Astrocyte (in vitro differentiated cells and primary cell): Measurements from ENCODE around the gene NXPH4. TPM values are rescaled to one million over a fixed set of nuclear protein-coding genes. Genes with fewer than 3 reads are reported as not detected.

Experiments used
- DNase-seq: peaks from one replicate; pipeline ENCODE4 v3.0.0-alpha.2; 2010; ENCODE audit warnings: low read depth
- FAIRE-seq: peaks from 2 replicates; lab custom pipeline; 2011; peaks lifted over from hg19 to GRCh38; lab: Jason Lieb, UNC
- H2AFZ ChIP-seq: 2 replicates; pipeline ENCODE4 v1.6.0; 2012; ENCODE audit warnings: low read depth, low read length, inconsistent platforms
- H3K27ac ChIP-seq: 2 replicates; pipeline ENCODE4 v1.5.1; 2011; ENCODE audit warnings: low read depth, low read length, inconsistent platforms
- H3K27me3 ChIP-seq: 2 replicates; pipeline ENCODE4 v1.6.0; 2011; ENCODE audit warnings: low read length, inconsistent platforms; ENCODE audit not compliant: insufficient read depth
- H3K36me3 ChIP-seq: 2 replicates; pipeline ENCODE4 v1.5.1; 2011; ENCODE audit warnings: low read length, inconsistent platforms; ENCODE audit not compliant: insufficient read depth
- H3K4me1 ChIP-seq: 2 replicates; pipeline ENCODE4 v1.5.1; 2011; ENCODE audit warnings: low read length, inconsistent platforms; ENCODE audit not compliant: insufficient read depth
- H3K4me2 ChIP-seq: 2 replicates; pipeline ENCODE4 v1.6.0; 2012; ENCODE audit warnings: low read length, inconsistent platforms
- H3K4me3 ChIP-seq: 2 replicates; pipeline ENCODE4 v1.5.1; 2011; ENCODE audit warnings: low read depth, mild to moderate bottlenecking, low read length, inconsistent platforms; ENCODE audit not compliant: insufficient read depth
- H3K79me2 ChIP-seq: 2 replicates; pipeline ENCODE4 v1.6.0; 2012; ENCODE audit warnings: mild to moderate bottlenecking, low read length, inconsistent platforms; ENCODE audit not compliant: insufficient read depth
- H3K9ac ChIP-seq: 2 replicates; pipeline ENCODE4 v1.6.0; 2012; ENCODE audit warnings: mild to moderate bottlenecking, low read length, inconsistent platforms
- H3K9me3 ChIP-seq: 2 replicates; pipeline ENCODE4 v1.5.1; 2012; ENCODE audit warnings: low read depth, mild to moderate bottlenecking, low read length, inconsistent platforms; ENCODE audit not compliant: insufficient read depth
- H4K20me1 ChIP-seq: 2 replicates; pipeline ENCODE4 v1.6.0; 2012; ENCODE audit warnings: low read length, inconsistent platforms; ENCODE audit not compliant: insufficient read depth
- H3K27ac Mint-ChIP-seq: one replicate; pipeline ENCODE4 v1.8.0; 2021; ENCODE audit warnings: mild to moderate bottlenecking, mixed read lengths; ENCODE audit not compliant: unreplicated experiment
- H3K27me3 Mint-ChIP-seq: one replicate; pipeline ENCODE4 v1.8.0; 2021; ENCODE audit warnings: low read depth, mixed read lengths; ENCODE audit not compliant: unreplicated experiment
- H3K36me3 Mint-ChIP-seq: one replicate; pipeline ENCODE4 v1.8.0; 2021; ENCODE audit warnings: low read depth, mixed read lengths; ENCODE audit not compliant: unreplicated experiment
- H3K4me1 Mint-ChIP-seq: one replicate; pipeline ENCODE4 v1.8.0; 2021; ENCODE audit warnings: low read depth, mixed read lengths; ENCODE audit not compliant: unreplicated experiment
- H3K4me3 Mint-ChIP-seq: one replicate; pipeline ENCODE4 v1.8.0; 2021; ENCODE audit warnings: mild to moderate bottlenecking, moderate library complexity, mixed read lengths; ENCODE audit not compliant: unreplicated experiment
- H3K9me3 Mint-ChIP-seq: one replicate; pipeline ENCODE4 v1.8.0; 2021; ENCODE audit warnings: mild to moderate bottlenecking, mixed read lengths; ENCODE audit not compliant: unreplicated experiment
- CTCF ChIP-seq: IDR thresholded peaks from 2 replicates; pipeline ENCODE4 v1.5.1; 2011; ENCODE audit warnings: low read depth, mild to moderate bottlenecking, inconsistent platforms, low read length, moderate library complexity; ENCODE audit not compliant: insufficient read depth
- EZH2 ChIP-seq: IDR thresholded peaks from 2 replicates; pipeline ENCODE4 v1.6.1; 2012; ENCODE audit warnings: mild to moderate bottlenecking, low read length, inconsistent platforms; ENCODE audit not compliant: insufficient read depth
- total RNA-seq: library from RNA; stranded (reverse); gene quantifications from 2 replicates; pipeline ENCODE4 v1.2.1, GENCODE V29; 2021

NXPH4 gene
- total RNA-seq, 1 donor from 2014 or later: 14.5 TPM

- H3K27me3 ChIP-seq: no peaks in the 10 kb centered on the region
These were observed 42.7 kb downstream of the NXPH4 start for GRCh38 chr12:57258977-57259970.

GRCh38 chr12:57260366-57260765 lies 43.8 kb downstream of the NXPH4 start:
- Histone ChIP-seq H3K36me3 (peaks cover 20% of the 10 kb centered on the region), H3K9me3 (no peaks in the 10 kb centered on the region), H4K20me1 (no peaks in the 10 kb centered on the region), H3K27me3 (no peaks in the 10 kb centered on the region), H2AFZ (no peak overlapping the region), H3K79me2 (no peaks in the 10 kb centered on the region), H3K4me1 (no peaks in the 10 kb centered on the region), H3K4me3 (no peak overlapping the region), H3K4me2 (no peak overlapping the region), H3K9ac (no peak overlapping the region), H3K27ac (no peak overlapping the region)
- peaks cover 2% of the 10 kb centered on the region for H3K27me3 Mint-ChIP-seq
- H3K9me3 Mint-ChIP-seq: no peaks in the 10 kb centered on the region
- no peak overlapping the region for H3K4me3 Mint-ChIP-seq
- peaks cover 9% of the 10 kb centered on the region for H3K36me3 Mint-ChIP-seq
- TF ChIP-seq CTCF (no peak), EZH2 (no peak)
- H3K27ac Mint-ChIP-seq: no peak overlapping the region
- DNase-seq (no peak), FAIRE-seq (no peak)
- H3K4me1 Mint-ChIP-seq: peaks cover 6% of the 10 kb centered on the region

More at GRCh38 chr12:57258977-57259970, 42.7 kb downstream of the NXPH4 start:
- no peak overlapping the region for H2AFZ ChIP-seq
- H3K4me3 ChIP-seq: no peak overlapping the region
- no peak overlapping the region for H3K27ac ChIP-seq
- DNase-seq (peak; percentile 71), FAIRE-seq (no peak)
- Mint-ChIP-seq H3K27me3 (peaks cover 2% of the 10 kb centered on the region), H3K9me3 (no peaks in the 10 kb centered on the region), H3K4me3 (no peak overlapping the region), H3K27ac (no peak overlapping the region), H3K4me1 (peaks cover 8% of the 10 kb centered on the region), H3K36me3 (peaks cover 9% of the 10 kb centered on the region)
- H3K4me2 ChIP-seq: no peak overlapping the region
- H3K79me2 ChIP-seq: no peaks in the 10 kb centered on the region
- H4K20me1 ChIP-seq: no peaks in the 10 kb centered on the region
- H3K36me3 ChIP-seq: peaks cover 20% of the 10 kb centered on the region
- no peak for TF ChIP-seq EZH2
- no peak for TF ChIP-seq CTCF
- H3K4me1 ChIP-seq: no peaks in the 10 kb centered on the region
- H3K9ac ChIP-seq: no peak overlapping the region
- H3K9me3 ChIP-seq: no peaks in the 10 kb centered on the region

GRCh38 chr12:57261428-57261865 lies 44.9 kb downstream of the NXPH4 start:
- Histone ChIP-seq H3K79me2 (no peaks in the 10 kb centered on the region), H3K4me1 (no peaks in the 10 kb centered on the region), H3K4me2 (no peak overlapping the region), H3K9me3 (no peaks in the 10 kb centered on the region), H2AFZ (no peak overlapping the region), H3K36me3 (peaks cover 20% of the 10 kb centered on the region), H4K20me1 (no peaks in the 10 kb centered on the region), H3K27ac (no peak overlapping the region), H3K4me3 (no peak overlapping the region), H3K9ac (no peak overlapping the region), H3K27me3 (no peaks in the 10 kb centered on the region)
- no peaks in the 10 kb centered on the region for H3K9me3 Mint-ChIP-seq
- H3K36me3 Mint-ChIP-seq: peaks cover 9% of the 10 kb centered on the region
- no peak overlapping the region for H3K27ac Mint-ChIP-seq
- no peak for TF ChIP-seq EZH2
- no peak for TF ChIP-seq CTCF
- DNase-seq: no peak
- H3K4me3 Mint-ChIP-seq: no peak overlapping the region
- H3K27me3 Mint-ChIP-seq: peaks cover 2% of the 10 kb centered on the region
- peaks cover 2% of the 10 kb centered on the region for H3K4me1 Mint-ChIP-seq
- FAIRE-seq: no peak
